DOHH2 (cell line): Measurements from ENCODE around the gene S100G.

Source experiments
- H3F3A ChIP-seq: fragments of 200-600 bp; sonication (generic), shearing (Covaris generic); 2 replicates; pipeline ENCODE4 v1.6.0; 2016; ENCODE audit warnings: antibody characterized with exemption, mild to moderate bottlenecking; ENCODE audit not compliant: control insufficient read depth, insufficient read depth
- H3K27ac ChIP-seq: fragments of 200-600 bp; sonication (generic); 2 replicates; pipeline ENCODE4 v1.5.1; 2014; ENCODE audit warnings: low read depth, mild to moderate bottlenecking, low read length, moderate library complexity
- H3K27me3 ChIP-seq: fragments of 200-600 bp; sonication (generic); 2 replicates; pipeline ENCODE4 v1.6.1; 2014; ENCODE audit warnings: mild to moderate bottlenecking, low read length, mixed read lengths; ENCODE audit not compliant: control insufficient read depth
- H3K36me3 ChIP-seq: fragments of 200-600 bp; sonication (generic); 2 replicates; pipeline ENCODE4 v1.6.1; 2014; ENCODE audit warnings: mild to moderate bottlenecking, low read length, moderate library complexity, mixed read lengths; ENCODE audit not compliant: control insufficient read depth
- H3K4me1 ChIP-seq: fragments of 200-600 bp; sonication (generic); 2 replicates; pipeline ENCODE4 v1.6.1; 2014; ENCODE audit warnings: mild to moderate bottlenecking, low read length, mixed read lengths; ENCODE audit not compliant: control insufficient read depth
- H3K4me2 ChIP-seq: fragments of 200-600 bp; sonication (generic); 2 replicates; pipeline ENCODE4 v1.6.0; 2014; ENCODE audit warnings: mild to moderate bottlenecking, low read length, moderate library complexity
- H3K4me3 ChIP-seq: fragments of 200-600 bp; sonication (generic); 2 replicates; pipeline ENCODE4 v1.5.1; 2014; ENCODE audit warnings: mild to moderate bottlenecking, low read length, mixed read lengths
- H3K79me2 ChIP-seq: fragments of 200-600 bp; sonication (generic); 2 replicates; pipeline ENCODE4 v1.6.1; 2014; ENCODE audit warnings: mild to moderate bottlenecking, low read length, mixed read lengths; ENCODE audit not compliant: control insufficient read depth
- H3K9me2 ChIP-seq: fragments of 200-600 bp; sonication (generic); replicated peaks from 2 replicates; pipeline ENCODE4 v1.6.1; 2014; ENCODE audit warnings: mild to moderate bottlenecking, low read length, mixed read lengths; ENCODE audit not compliant: control insufficient read depth
- H3K9me3 ChIP-seq: fragments of 200-600 bp; sonication (generic); 2 replicates; pipeline ENCODE4 v1.6.1; 2014; ENCODE audit warnings: antibody characterized with exemption, low read length, mixed read lengths; ENCODE audit not compliant: control insufficient read depth, insufficient read depth
- H4K20me1 ChIP-seq: fragments of 200-600 bp; sonication (generic); 2 replicates; pipeline ENCODE4 v1.6.0; 2014; ENCODE audit warnings: low read depth, mild to moderate bottlenecking, antibody characterized with exemption, low read length, moderate library complexity; ENCODE audit not compliant: control insufficient read depth, insufficient read depth
- CTCF ChIP-seq: fragments of 200-600 bp; sonication (generic); IDR thresholded peaks from one replicate; pipeline ENCODE4 v1.5.1; 2014; ENCODE audit warnings: antibody characterized with exemption, mild to moderate bottlenecking, low read depth, low read length; ENCODE audit not compliant: poor library complexity, severe bottlenecking
- EZH2phosphoT487 ChIP-seq: fragments of 200-600 bp; sonication (generic); IDR thresholded peaks from 2 replicates; pipeline ENCODE4 v1.6.1; 2017; ENCODE audit warnings: borderline replicate concordance, mild to moderate bottlenecking, antibody characterized with exemption, low read length, moderate library complexity, mixed read lengths

S100G gene

GRCh38 chrX:16612257-16612897 lies 37.6 kb upstream of the S100G start:
- Histone ChIP-seq H3K9me2 (no peaks in the 10 kb centered on the region), H3F3A (no peaks in the 10 kb centered on the region), H3K79me2 (no peaks in the 10 kb centered on the region), H3K36me3 (peaks cover 16% of the 10 kb centered on the region), H3K9me3 (no peaks in the 10 kb centered on the region), H3K4me3 (no peak overlapping the region), H3K4me2 (no peak overlapping the region), H3K27me3 (no peaks in the 10 kb centered on the region), H4K20me1 (no peaks in the 10 kb centered on the region), H3K4me1 (no peaks in the 10 kb centered on the region), H3K27ac (no peak overlapping the region)
- TF ChIP-seq CTCF: no peak
- no peak for TF ChIP-seq EZH2phosphoT487

DNA sequence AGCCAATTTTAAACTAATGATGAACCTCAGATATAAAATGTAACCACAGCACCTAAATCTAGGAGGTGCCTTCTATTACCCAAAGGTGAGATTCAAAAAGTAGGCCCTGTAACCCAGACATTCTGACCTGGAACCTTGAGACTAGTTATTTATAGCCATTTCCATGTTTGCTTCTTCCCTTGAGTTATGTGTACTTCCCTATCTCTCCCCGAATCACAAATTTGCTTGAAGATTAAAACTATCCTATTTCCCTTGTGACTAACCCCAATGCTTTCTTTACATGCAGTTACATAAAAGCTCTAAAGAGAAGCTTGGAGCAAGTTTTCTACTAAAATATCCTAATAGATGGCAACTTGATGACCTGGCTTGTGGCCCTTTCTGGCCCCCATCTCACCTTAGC lies 32.6 kb upstream of the S100G start:
- TF ChIP-seq CTCF (no peak), EZH2phosphoT487 (no peak)
- Histone ChIP-seq H3K36me3 (peaks cover 34% of the 10 kb centered on the region), H3K4me1 (no peaks in the 10 kb centered on the region), H3K4me2 (no peak overlapping the region), H4K20me1 (no peaks in the 10 kb centered on the region), H3K9me3 (no peaks in the 10 kb centered on the region), H3K27ac (no peak overlapping the region), H3K9me2 (no peaks in the 10 kb centered on the region), H3K4me3 (no peak overlapping the region), H3F3A (no peaks in the 10 kb centered on the region), H3K79me2 (no peaks in the 10 kb centered on the region), H3K27me3 (no peaks in the 10 kb centered on the region)

DNA sequence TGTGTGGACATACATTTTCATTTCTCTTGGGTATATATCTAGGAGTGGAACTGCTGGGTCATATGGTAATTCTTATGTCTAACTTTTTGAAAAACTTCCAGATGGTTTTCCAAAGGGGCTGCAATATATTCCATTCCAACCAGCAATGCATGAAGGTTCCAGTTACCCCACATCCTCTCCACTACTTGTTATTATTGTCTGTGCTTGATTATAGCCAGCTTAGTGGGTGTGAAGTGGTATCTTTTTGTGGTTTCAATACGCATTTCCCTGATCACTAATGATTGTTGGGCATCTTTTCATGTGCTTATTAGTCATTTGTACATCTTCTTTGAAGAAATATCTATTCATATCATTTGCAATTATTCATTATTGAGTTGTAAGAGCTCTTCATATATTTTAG lies 31.5 kb upstream of the S100G start:
- TF ChIP-seq EZH2phosphoT487 (no peak), CTCF (no peak)
- H3K4me2 ChIP-seq: no peak overlapping the region
- peaks cover 34% of the 10 kb centered on the region for H3K36me3 ChIP-seq
- no peaks in the 10 kb centered on the region for H3K79me2 ChIP-seq
- no peak overlapping the region for H3K4me3 ChIP-seq
- H3K27ac ChIP-seq: no peak overlapping the region
- no peaks in the 10 kb centered on the region for H3K27me3 ChIP-seq
- H3K9me2 ChIP-seq: no peaks in the 10 kb centered on the region
- H4K20me1 ChIP-seq: no peaks in the 10 kb centered on the region
- H3K9me3 ChIP-seq: no peaks in the 10 kb centered on the region
- no peaks in the 10 kb centered on the region for H3F3A ChIP-seq
- no peaks in the 10 kb centered on the region for H3K4me1 ChIP-seq
